ENCODE measurements around the gene NR2C2. TPM values are rescaled to one million over a fixed set of nuclear protein-coding genes. Genes with fewer than 3 reads are reported as not detected.

NR2C2 gene
- total RNA-seq, 2 experiments from 2014 or later: 60.6 to 61.3 TPM

DNA sequence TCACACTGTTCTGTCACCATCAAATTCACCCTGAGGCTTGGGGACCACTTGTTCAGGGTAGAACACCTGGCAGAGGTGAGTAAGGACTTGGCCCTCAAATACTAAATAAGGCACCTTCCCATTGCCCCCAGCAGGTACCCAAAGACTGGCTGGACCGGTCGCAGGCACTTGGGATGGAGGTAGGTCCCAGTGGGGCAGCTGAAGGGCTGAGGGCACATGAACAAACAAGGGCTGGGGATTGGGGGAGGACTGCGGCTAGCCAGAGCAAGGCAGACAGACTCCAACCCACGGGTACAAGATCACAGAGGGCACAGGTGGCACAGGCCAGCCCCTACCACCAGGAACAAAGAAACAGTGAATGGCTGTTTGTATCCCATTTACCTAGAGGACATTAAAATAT, 115.9 kb downstream of the NR2C2 start:
- peaks cover 27% of the 10 kb centered on the region for H3K4me1 Mint-ChIP-seq (ENCODE audit: low read depth)
- H3K27ac Mint-ChIP-seq: no peak overlapping the region
- DNase-seq: no peak
- CTCF ChIA-PET: interaction anchor here (1.1 kb wide), 1 partner anchor 142 kb away, joined by 3 read pairs; no protein-coding TSS in a partner anchor
- intact Hi-C loops (cut with micrococcal nuclease): no loop called here
- peak overlapping the region; percentile 96 for H3K4me3 Mint-ChIP-seq
- H3K9me3 Mint-ChIP-seq: no peaks in the 10 kb centered on the region
- H3K27me3 Mint-ChIP-seq (ENCODE audit: low read depth): no peaks in the 10 kb centered on the region
- H3K36me3 Mint-ChIP-seq (ENCODE audit: low read depth): peaks cover 23% of the 10 kb centered on the region

DNA sequence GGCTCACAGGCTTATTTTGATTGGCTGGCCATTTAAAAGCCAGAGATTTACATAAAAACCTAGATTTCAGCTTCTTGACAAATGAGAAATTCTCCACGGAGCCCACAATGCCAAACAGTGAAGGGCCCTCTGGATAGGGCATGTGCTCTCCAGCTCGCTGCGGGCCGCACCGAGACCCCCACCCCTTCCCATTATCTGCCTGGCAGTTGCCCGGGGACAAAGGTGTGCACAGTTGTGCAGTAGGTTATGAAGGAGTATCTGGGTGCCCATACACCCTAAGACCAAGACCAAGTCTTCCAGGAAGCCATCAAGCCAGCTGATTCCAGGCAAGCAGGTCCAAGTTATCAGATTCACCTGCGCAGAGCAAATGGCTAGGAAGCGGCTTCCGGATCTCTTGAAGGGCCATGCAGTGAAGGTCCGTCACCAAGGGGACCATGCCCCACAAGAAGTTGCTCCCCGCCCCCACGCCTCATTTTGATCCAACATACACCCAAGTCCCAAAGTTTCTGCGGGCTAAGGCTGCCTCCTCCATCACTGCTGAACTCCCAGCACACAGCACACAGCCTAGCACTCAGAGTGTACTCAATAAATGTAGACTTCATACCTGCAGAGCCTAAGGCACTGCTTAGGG, 116.4 kb downstream of the NR2C2 start:
- Mint-ChIP-seq H3K9me3 (no peaks in the 10 kb centered on the region), H3K27me3 (ENCODE audit: low read depth) (no peaks in the 10 kb centered on the region), H3K36me3 (ENCODE audit: low read depth) (peaks cover 18% of the 10 kb centered on the region), H3K4me3 (peak overlapping the region; percentile 96), H3K27ac (peak overlapping the region; percentile 74), H3K4me1 (ENCODE audit: low read depth) (peaks cover 27% of the 10 kb centered on the region)
- DNase-seq: no peak
- intact Hi-C loops (cut with micrococcal nuclease): loop anchor here (2.0 kb wide), 2 partner anchors 13 to 139 kb away; no protein-coding TSS in a partner anchor
- CTCF ChIA-PET: interaction anchor here (0.9 to 2.5 kb wide), 3 partner anchors 12 to 142 kb away, joined by 3 to 13 read pairs (median 3); no protein-coding TSS in a partner anchor

DNA sequence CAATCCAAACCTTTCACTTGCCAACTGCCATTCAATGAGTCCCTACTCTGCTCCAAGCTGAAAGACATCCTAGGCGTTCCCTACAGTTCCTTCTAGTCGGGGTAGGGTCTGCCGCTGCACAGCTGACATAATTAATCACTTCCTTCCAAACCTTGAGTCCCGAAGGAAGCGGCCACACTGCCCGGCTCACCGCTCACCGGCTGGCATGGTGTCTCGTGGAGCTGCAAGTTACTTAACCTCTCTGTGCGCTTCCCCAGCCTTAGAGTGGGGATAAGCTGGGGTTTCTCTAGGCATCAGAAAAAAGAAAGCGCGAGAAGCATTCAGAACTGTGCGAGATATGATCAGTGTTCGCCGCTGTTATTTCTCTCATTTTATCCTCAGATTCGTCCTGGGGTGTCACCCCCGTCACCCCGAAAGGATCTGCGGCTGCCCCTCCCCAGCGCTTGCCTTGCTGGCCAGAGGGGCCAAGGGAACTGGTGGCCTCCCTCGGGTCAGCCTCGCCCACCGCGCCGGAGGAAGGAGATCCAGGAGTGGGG, 117.0 kb downstream of the NR2C2 start:
- H3K4me3 Mint-ChIP-seq: peak overlapping the region; percentile 96
- no peaks in the 10 kb centered on the region for H3K27me3 Mint-ChIP-seq (ENCODE audit: low read depth)
- no peaks in the 10 kb centered on the region for H3K9me3 Mint-ChIP-seq
- H3K4me1 Mint-ChIP-seq (ENCODE audit: low read depth): peaks cover 27% of the 10 kb centered on the region
- CTCF ChIA-PET: interaction anchor here (0.9 to 2.5 kb wide), 3 partner anchors 13 to 143 kb away, joined by 3 to 13 read pairs (median 3); no protein-coding TSS in a partner anchor
- peaks cover 14% of the 10 kb centered on the region for H3K36me3 Mint-ChIP-seq (ENCODE audit: low read depth)
- intact Hi-C loops (cut with micrococcal nuclease): loop anchor here (2.0 kb wide), 2 partner anchors 14 to 140 kb away; no protein-coding TSS in a partner anchor
- DNase-seq: peak; percentile 43
- peak overlapping the region; percentile 74 for H3K27ac Mint-ChIP-seq

DNA sequence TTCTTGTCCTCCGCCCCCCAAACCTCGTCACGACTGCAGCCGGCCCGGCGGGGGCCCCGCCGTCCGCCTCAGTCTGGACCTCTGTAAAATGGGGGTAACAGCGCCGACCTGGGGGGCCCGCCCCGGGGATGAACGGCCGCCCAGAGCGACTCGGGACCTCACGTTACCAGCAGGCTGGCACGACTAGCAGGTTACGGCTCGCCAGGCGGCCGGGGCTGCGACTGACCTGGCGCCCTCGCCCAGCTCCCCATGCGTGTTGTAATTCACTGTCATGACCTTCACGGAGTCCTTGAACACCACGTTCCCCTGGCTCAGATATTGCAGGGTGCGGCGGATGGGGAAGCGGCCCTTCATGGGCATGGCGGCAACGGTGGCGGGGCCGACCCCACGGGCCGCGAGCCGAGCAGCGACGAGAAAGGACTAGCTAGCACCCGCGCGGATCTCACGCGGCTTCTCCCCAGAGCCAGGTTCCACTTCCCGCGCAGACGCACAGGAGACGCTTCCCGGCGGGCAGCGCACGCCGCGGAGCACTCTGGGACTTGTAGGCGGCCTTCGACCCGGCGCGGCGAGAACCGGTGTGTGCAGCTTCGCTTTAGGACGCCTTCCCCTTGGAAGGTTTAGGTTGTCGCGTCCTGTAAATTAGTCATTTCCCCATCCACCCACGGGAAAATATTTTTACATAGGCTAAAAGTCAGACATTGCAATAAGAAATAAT, 117.6 kb downstream of the NR2C2 start, which contains the start of gene MRPS25:
MRPS25 (minus strand) TSS at position 481 of the 715 bp plus-strand sequence; CDS start at position 360, 121 bp downstream.
- DNase-seq: peak; percentile 93
- intact Hi-C loops (cut with micrococcal nuclease): loop anchor here (1.0 to 5.0 kb wide), 7 partner anchors 10 to 888 kb away; partner anchors contain the start of genes CCDC174, LSM3, NR2C2 and RBSN
- Mint-ChIP-seq H3K4me1 (ENCODE audit: low read depth) (peaks cover 25% of the 10 kb centered on the region), H3K27ac (peak within 1 kb of the TSS; percentile 87), H3K4me3 (peak within 1 kb of the TSS; percentile 96), H3K36me3 (ENCODE audit: low read depth) (peaks cover 12% of the 10 kb centered on the region), H3K9me3 (no peaks in the 10 kb centered on the region), H3K27me3 (ENCODE audit: low read depth) (no peaks in the 10 kb centered on the region)
- CTCF ChIA-PET: interaction anchor here (2.5 kb wide), 1 partner anchor 13 kb away, joined by 13 read pairs; no protein-coding TSS in a partner anchor

DNA sequence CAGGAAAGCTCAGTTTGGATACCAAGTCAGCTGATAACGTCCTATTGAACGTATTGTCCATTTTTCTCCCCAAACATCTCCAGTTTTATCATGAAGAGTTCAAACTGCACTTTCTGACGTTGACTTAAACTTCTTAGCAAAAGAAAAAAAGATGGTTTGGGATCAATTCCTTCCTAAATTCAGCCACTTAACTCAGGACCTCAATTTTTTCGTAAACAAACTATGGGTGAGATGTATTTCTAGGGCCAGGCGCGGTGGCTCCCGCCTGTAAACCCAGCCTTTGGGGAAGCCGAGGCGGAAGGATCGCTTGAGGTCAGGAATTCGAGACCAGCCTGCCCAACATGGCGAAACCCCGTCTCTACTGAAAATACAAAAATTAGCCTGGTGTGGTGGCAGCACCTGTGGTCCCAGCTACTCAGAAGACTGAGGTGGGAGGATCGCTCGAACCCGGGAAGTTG, 118.2 kb downstream of the NR2C2 start:
- peak overlapping the region; percentile 96 for H3K4me3 Mint-ChIP-seq
- H3K36me3 Mint-ChIP-seq (ENCODE audit: low read depth): peaks cover 11% of the 10 kb centered on the region
- DNase-seq: no peak
- no peaks in the 10 kb centered on the region for H3K9me3 Mint-ChIP-seq
- H3K27ac Mint-ChIP-seq: no peak overlapping the region
- intact Hi-C loops (cut with micrococcal nuclease): loop anchor here (1.0 to 5.0 kb wide), 7 partner anchors 10 to 888 kb away; partner anchors contain the start of genes CCDC174, LSM3, NR2C2 and RBSN
- peaks cover 25% of the 10 kb centered on the region for H3K4me1 Mint-ChIP-seq (ENCODE audit: low read depth)
- H3K27me3 Mint-ChIP-seq (ENCODE audit: low read depth): no peaks in the 10 kb centered on the region
- CTCF ChIA-PET: interaction anchor here (2.5 kb wide), 1 partner anchor 14 kb away, joined by 13 read pairs; no protein-coding TSS in a partner anchor

DNA sequence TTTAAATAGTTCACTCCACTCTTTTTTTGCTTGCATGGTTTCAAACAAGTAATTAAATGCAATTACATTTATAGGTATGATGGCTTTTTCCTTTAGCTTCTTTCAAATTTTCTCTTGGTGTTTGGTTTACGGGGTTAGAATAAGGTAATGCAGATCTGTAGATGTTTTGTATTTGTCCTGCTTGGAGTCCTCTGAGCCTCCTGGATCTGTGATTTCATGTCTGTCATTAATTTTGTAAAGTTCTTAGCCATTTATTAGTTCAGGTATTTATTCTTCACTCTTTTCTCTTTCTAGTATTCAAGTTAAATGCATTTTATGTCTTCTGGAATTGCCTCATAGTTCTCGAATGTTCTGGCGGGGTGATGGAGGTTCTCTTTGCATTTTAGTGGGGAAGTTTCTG, 119.1 kb downstream of the NR2C2 start:
- H3K9me3 Mint-ChIP-seq: no peaks in the 10 kb centered on the region
- peaks cover 21% of the 10 kb centered on the region for H3K4me1 Mint-ChIP-seq (ENCODE audit: low read depth)
- intact Hi-C loops (cut with micrococcal nuclease): loop anchor here (5.0 kb wide), 1 partner anchor 889 kb away; the partner anchor contains the start of genes LSM3 and XPC
- no peaks in the 10 kb centered on the region for H3K27me3 Mint-ChIP-seq (ENCODE audit: low read depth)
- no peak overlapping the region for H3K4me3 Mint-ChIP-seq
- peaks cover 11% of the 10 kb centered on the region for H3K36me3 Mint-ChIP-seq (ENCODE audit: low read depth)
- H3K27ac Mint-ChIP-seq: no peak overlapping the region
- DNase-seq: no peak
- CTCF ChIA-PET: no interaction called here

DNA sequence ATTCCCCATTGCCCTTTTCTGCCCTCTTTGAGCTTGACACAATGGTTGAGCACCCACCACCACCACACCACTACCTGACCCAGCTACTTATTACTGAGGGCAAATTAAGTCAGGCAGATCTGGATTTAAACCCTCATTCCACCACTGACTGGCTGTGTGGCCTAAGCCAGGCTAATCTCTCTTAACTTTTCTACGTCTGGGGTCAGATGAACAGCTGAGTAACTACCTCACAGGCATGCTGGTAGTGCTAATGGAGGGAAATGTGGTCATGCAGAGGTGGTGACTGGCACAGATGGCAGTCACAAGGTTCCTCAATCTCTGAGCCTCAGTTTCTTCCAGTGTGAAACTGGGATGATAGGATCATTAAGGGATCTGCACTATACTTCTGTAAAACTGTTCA, 122.1 kb downstream of the NR2C2 start:
- H3K27me3 Mint-ChIP-seq (ENCODE audit: low read depth): no peaks in the 10 kb centered on the region
- no peak overlapping the region for H3K27ac Mint-ChIP-seq
- H3K4me1 Mint-ChIP-seq (ENCODE audit: low read depth): peaks cover 8% of the 10 kb centered on the region
- no peak for DNase-seq
- H3K9me3 Mint-ChIP-seq: no peaks in the 10 kb centered on the region
- H3K36me3 Mint-ChIP-seq (ENCODE audit: low read depth): peaks cover 9% of the 10 kb centered on the region
- intact Hi-C loops (cut with micrococcal nuclease): loop anchor here (5.0 kb wide), 1 partner anchor 892 kb away; the partner anchor contains the start of genes LSM3 and XPC
- H3K4me3 Mint-ChIP-seq: no peak overlapping the region
- CTCF ChIA-PET: interaction anchor here (1.4 kb wide), 1 partner anchor 17 kb away, joined by 3 read pairs; no protein-coding TSS in a partner anchor

DNA sequence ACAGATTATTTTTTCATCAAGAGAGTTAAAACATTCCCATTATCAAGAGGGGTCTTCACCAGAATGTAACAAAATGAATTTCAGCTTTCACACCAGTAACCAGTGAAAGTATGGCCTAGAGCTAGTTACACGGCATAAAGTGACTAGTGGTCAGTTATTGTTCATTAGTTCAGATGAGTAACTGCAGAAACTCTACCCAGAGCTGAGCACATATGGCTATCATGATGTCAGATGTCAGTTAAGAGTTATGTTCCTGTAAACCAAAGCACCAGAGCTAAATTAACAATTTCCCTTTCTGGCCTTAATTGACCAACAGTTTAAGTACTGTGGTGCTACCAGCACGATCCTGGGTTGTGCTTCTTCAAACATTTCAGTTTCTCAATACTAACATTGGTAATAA, 124.3 kb downstream of the NR2C2 start:
- no peak for DNase-seq
- intact Hi-C loops (cut with micrococcal nuclease): no loop called here
- Mint-ChIP-seq H3K4me1 (ENCODE audit: low read depth) (peaks cover 2% of the 10 kb centered on the region), H3K27me3 (ENCODE audit: low read depth) (no peaks in the 10 kb centered on the region), H3K4me3 (no peak overlapping the region), H3K27ac (no peak overlapping the region), H3K9me3 (no peaks in the 10 kb centered on the region), H3K36me3 (ENCODE audit: low read depth) (peaks cover 22% of the 10 kb centered on the region)
- CTCF ChIA-PET: interaction anchor here (0.6 to 1.6 kb wide), 4 partner anchors 11 to 281 kb away, joined by 3 to 5 read pairs (median 4); no protein-coding TSS in a partner anchor

DNA sequence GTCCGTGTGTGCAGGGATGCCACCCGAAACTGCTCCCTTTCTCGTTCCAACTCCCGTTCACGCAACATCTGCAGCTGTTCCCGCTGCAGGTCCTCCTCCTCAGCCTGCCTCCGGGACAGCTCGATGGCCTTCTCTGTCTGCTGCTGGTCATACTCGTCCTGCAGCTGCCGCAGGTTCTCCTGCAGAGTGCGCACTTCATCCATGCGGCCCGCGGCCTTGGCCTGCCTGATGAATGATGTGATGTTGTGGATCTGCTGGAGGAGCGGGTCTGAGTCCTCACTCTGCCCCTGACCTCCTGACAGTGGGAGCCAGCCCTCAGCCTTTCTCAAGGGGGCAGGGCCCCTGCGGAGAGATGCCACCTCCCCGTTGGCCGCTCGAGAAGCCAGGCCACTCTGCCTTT, 127.1 kb downstream of the NR2C2 start:
- no peak overlapping the region for H3K4me3 Mint-ChIP-seq
- CTCF ChIA-PET: interaction anchor here (1.1 kb wide), 1 partner anchor 23 kb away, joined by 3 read pairs; no protein-coding TSS in a partner anchor
- H3K4me1 Mint-ChIP-seq (ENCODE audit: low read depth): peaks cover 2% of the 10 kb centered on the region
- no peaks in the 10 kb centered on the region for H3K27me3 Mint-ChIP-seq (ENCODE audit: low read depth)
- H3K9me3 Mint-ChIP-seq: no peaks in the 10 kb centered on the region
- intact Hi-C loops (cut with micrococcal nuclease): no loop called here
- H3K27ac Mint-ChIP-seq: no peak overlapping the region
- peaks cover 36% of the 10 kb centered on the region for H3K36me3 Mint-ChIP-seq (ENCODE audit: low read depth)
- no peak for DNase-seq

DNA sequence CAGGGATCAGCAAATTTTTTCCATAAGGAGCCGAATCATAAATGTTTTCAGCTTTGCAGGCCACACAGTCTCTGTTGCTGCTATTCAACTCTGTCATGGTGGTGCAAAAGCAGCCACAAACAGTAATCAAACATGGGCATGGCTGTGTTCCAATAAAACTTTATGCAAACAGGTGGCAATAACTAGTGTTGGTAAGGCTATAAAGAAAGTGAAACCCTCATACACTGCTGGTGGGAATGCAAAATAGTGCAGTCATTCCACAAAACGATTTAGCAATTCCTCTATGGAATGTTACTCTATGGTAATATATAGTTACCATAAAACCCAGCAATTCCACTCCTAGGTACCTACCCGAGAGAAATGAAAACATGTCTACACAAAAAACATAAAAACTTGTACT, 131.7 kb downstream of the NR2C2 start:
- peaks cover 47% of the 10 kb centered on the region for H3K36me3 Mint-ChIP-seq (ENCODE audit: low read depth)
- no peak for DNase-seq
- CTCF ChIA-PET: no interaction called here

DNA sequence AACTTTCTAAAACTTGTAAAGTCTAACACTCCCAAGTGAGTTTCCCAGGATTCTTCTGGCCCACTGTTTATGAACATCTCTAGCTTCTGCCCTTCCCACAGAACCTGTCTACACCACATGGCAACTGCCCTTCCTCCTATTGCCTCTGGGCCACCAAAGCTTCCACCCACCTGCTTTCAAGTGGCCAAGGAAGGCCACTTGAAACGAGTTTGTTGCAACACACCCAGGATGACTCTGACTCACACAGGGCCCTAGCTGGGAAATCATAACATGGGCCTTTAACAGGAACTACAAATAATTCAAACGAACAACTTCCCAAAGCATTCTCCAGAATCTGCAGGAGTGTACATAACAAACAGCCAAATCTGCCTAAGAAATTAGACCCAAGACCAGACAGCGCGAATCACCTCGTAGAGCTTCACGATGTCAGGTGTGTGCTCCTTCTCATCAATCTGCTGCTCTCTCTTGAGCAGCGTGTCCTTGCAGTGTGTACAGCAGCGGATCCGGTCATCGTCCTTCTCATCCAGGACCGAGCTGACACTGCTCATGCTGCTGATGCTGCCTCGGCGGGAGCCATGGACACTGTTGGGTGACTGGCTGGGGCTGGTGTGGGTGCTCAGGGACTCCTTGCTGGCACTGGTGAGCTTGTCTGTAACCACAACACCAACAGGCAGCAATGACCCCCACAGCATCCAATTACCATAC, 134.7 kb downstream of the NR2C2 start:
- H3K36me3 Mint-ChIP-seq (ENCODE audit: low read depth): peaks cover 39% of the 10 kb centered on the region
- H3K4me1 Mint-ChIP-seq (ENCODE audit: low read depth): no peaks in the 10 kb centered on the region
- no peaks in the 10 kb centered on the region for H3K9me3 Mint-ChIP-seq
- no peaks in the 10 kb centered on the region for H3K27me3 Mint-ChIP-seq (ENCODE audit: low read depth)
- no peak for DNase-seq
- CTCF ChIA-PET: interaction anchor here (1.4 kb wide), 1 partner anchor 10 kb away, joined by 5 read pairs; no protein-coding TSS in a partner anchor
- intact Hi-C loops (cut with micrococcal nuclease): no loop called here
- no peak overlapping the region for H3K4me3 Mint-ChIP-seq
- no peak overlapping the region for H3K27ac Mint-ChIP-seq

More for the DNA sequence above, 131.7 kb downstream of the NR2C2 start:
- Mint-ChIP-seq H3K27ac (no peak overlapping the region), H3K9me3 (no peaks in the 10 kb centered on the region), H3K27me3 (ENCODE audit: low read depth) (no peaks in the 10 kb centered on the region), H3K4me1 (ENCODE audit: low read depth) (no peaks in the 10 kb centered on the region), H3K4me3 (no peak overlapping the region)
- intact Hi-C loops (cut with micrococcal nuclease): no loop called here
